ENCODE measurements around the gene ZNF786. TPM values are rescaled to one million over a fixed set of nuclear protein-coding genes. Genes with fewer than 3 reads are reported as not detected.
A peak's percentile ranks its signal among the peaks of the same experiment; 100 is the strongest.

Gene ZNF786
- total and polyA plus RNA-seq, 9 of the 15 experiments (the other 6 are each of a cell fraction or from before 2014, with no cell fraction given): 0.31 to 5.4 (median 3.0) TPM

GRCh38 chr7:149041350-149041749 lies 49.2 kb downstream of the ZNF786 start:
- in situ Hi-C loops (cut with MboI): no loop called here
- Histone ChIP-seq H3K27me3 (ENCODE audit: control insufficient read depth in 2 of 2, insufficient read depth in 2 of 2, low read length in 2 of 2) (no peaks in the 10 kb centered on the region), H3K36me3 (ENCODE audit: control insufficient read depth, insufficient read depth, low read length) (no peaks in the 10 kb centered on the region), H3K4me3 (no peak overlapping the region), H3K27ac (ENCODE audit: extremely low read depth, low read depth, low read length) (no peak overlapping the region), H3K9me1 (ENCODE audit: control insufficient read depth, insufficient read depth, low read length) (no peaks in the 10 kb centered on the region), H3K4me1 (replicated peaks in 1 of 2; ENCODE audit: control insufficient read depth in 2 of 2, insufficient read depth in 2 of 2, low read length in 2 of 2) (peaks cover 6 to 10% of the 10 kb centered on the region in 2 experiments; a peak in 3 of 5 replicates), H3K9ac (ENCODE audit: insufficient read depth in 1 of 2, low read depth in 2 of 2, low read length in 2 of 2) (no peak overlapping the region), H4K20me1 (replicated peaks; ENCODE audit: control insufficient read depth, insufficient read depth, low read length) (no peaks in the 10 kb centered on the region), H3K79me2 (ENCODE audit: control insufficient read depth, insufficient read depth, low read length) (no peaks in the 10 kb centered on the region), H2AFZ (ENCODE audit: low read depth, low read length) (no peak overlapping the region), H3K9me3 (replicated peaks; ENCODE audit: control insufficient read depth, insufficient read depth, low read depth, low read length) (peaks cover 5% of the 10 kb centered on the region), H3K4me2 (ENCODE audit: insufficient read depth, low read length) (peak overlapping the region; percentile 1; the same call in 1 of the 2 replicates)
- DNase-seq (ENCODE audit: extremely low read depth in 1 of 4, low spot score in 3 of 4) (peak in 2 of 4 experiments; percentile 72 to 73), ATAC-seq (peak; percentile 84), FAIRE-seq (peak; percentile 44)
- WGBS (ENCODE audit: insufficient coverage, low coverage, missing lambda C conversion rate): 36% methylated on average over 5 of the region's 5 CpGs
- no TSS peak for BruUV-seq (replicated peaks)
- ChIA-PET CTCF (ENCODE audit: low intra/inter-chr PET ratio) (no interaction called here), POLR2A (interaction anchor here (0.8 to 1.6 kb wide), 4 partner anchors 9 to 24 kb away, joined by 3 to 4 read pairs (median 3); no protein-coding TSS in a partner anchor)
- intact Hi-C loops (cut with micrococcal nuclease): no loop called here
- TF ChIP-seq SMARCE1 (IDR thresholded peaks at IDR 0.05) (peak; percentile 67; the same call in 1 of the 2 replicates), NFE2 (IDR thresholded peaks at IDR 0.05; ENCODE audit: low read depth) (peak; percentile 81), EP300 (IDR thresholded peaks at IDR 0.05; ENCODE audit: low read length) (peak; percentile 52; the same call in 1 of the 2 replicates), DPF2 (IDR thresholded peaks at IDR 0.05) (peak; percentile 83), FOSL1 (tag; conservative IDR thresholded peaks at IDR 0.05) (peak; percentile 74), KLF10 (CRISPR knock-in tag; IDR thresholded peaks at IDR 0.05) (no peak), TAL1 (IDR thresholded peaks at IDR 0.05) (peak; percentile 42; the same call in 1 of the 2 replicates), MAFF (IDR thresholded peaks at IDR 0.05; ENCODE audit: low read length) (peak; percentile 57; the same call in 1 of the 2 replicates), ETV1 (tag; conservative IDR thresholded peaks at IDR 0.05; ENCODE audit: low read depth) (no peak), ZBTB33 (CRISPR knock-in tag; IDR thresholded peaks at IDR 0.05) (0 out of 2 replicates have a peak, but pooled peaks have one; percentile 43), MAFG (tag; conservative IDR thresholded peaks at IDR 0.05) (peak; percentile 58), C11orf30 (IDR thresholded peaks at IDR 0.05; ENCODE audit: low read depth) (peak; percentile 55), JUND (IDR thresholded peaks at IDR 0.05; ENCODE audit: borderline replicate concordance, low read depth, low read length) (peak; percentile 86), JUND (tag; IDR thresholded peaks at IDR 0.05; ENCODE audit: borderline replicate concordance, low read depth, low read length) (peak; percentile 56; the same call in 1 of the 3 replicates), ZFP91 (CRISPR knock-in tag; IDR thresholded peaks at IDR 0.05) (no peak), MAFK (IDR thresholded peaks at IDR 0.05; ENCODE audit: low read length) (peak; percentile 70), HDAC2 (IDR thresholded peaks at IDR 0.05) (no peak), TCF3 (CRISPR knock-in tag; IDR thresholded peaks at IDR 0.05) (peak; percentile 62), ATF3 (IDR thresholded peaks at IDR 0.05) (0 out of 2 replicates have a peak, but pooled peaks have one; percentile 23), ATF3 (CRISPR knock-in tag; conservative IDR thresholded peaks at IDR 0.05) (no peak), RCOR1 (IDR thresholded peaks at IDR 0.05; ENCODE audit: borderline replicate concordance in 1 of 2, low read depth in 2 of 2, low read length in 2 of 2) (peak in 1 of 2 experiments; percentile 63; a peak in 1 of 4 replicates), SMARCC2 (IDR thresholded peaks at IDR 0.05; ENCODE audit: low read depth) (peak; percentile 64; the same call in 1 of the 2 replicates)
